ENCODE results near the gene PRSS53. TPM values are rescaled to one million over a fixed set of nuclear protein-coding genes. Genes with fewer than 3 reads are reported as not detected.

PRSS53 gene
- polyA plus RNA-seq, 3 donors: 0.17 to 5.1 TPM; not detected in 1

DNA sequence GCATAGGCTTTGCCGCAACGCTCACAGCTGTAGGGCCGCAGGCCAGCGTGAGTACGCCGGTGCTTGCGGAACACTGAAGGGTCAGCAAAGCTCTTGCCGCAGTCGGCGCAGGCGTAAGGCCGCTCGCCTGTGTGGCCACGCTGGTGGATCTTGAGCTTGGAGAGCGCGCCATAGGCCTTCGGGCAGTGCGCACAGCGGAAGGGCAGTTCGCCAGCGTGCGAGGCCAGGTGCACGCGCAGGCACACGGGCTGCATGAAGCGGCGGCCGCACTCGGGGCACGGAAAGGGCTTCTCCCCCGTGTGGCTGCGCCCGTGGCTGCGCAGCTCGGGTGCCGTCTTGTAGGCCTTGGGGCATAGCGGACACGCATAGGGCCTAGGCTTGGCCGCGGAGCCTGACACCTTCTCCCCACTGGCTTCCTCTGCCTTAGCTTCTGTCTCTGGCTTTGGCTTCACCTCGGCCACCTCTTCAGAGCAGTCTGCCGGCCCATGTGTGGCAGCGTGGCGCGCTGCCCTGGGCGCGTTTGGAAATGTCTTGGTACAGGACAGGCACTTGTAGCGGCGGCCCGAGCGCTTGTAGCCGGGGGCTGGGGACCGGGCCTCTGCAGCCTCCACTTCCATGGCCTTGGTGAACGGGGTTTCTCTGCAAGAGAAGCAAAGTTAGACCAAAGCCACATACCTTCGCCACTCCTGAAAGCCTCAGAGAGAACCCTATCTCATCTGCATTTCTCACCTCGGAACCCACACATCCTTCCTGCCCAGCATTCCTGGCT lies 24.7 kb downstream of the PRSS53 start:
- Histone ChIP-seq H3K9ac (ENCODE audit: insufficient read depth, low read length, poor library complexity, severe bottlenecking) (no peak overlapping the region), H3K4me1 (ENCODE audit: control insufficient read depth in 1 of 2, insufficient read depth in 2 of 2, low read length in 2 of 2) (peaks cover 0 to 5% of the 10 kb centered on the region in 2 donors), H3K4me3 (replicated peaks in 1 of 3; ENCODE audit: low read depth in 2 of 3, low read length in 3 of 3) (no peak overlapping the region), H3K36me3 (replicated peaks in 1 of 2; ENCODE audit: control insufficient read depth in 1 of 2, insufficient read depth in 2 of 2, low read length in 2 of 2) (peaks cover 25 to 44% of the 10 kb centered on the region in 2 donors), H2AFZ (ENCODE audit: insufficient read depth, low read depth, low read length, poor library complexity, severe bottlenecking) (no peak overlapping the region), H3K27ac (ENCODE audit: low read depth in 1 of 2, low read length in 2 of 2) (no peak overlapping the region), H3K27me3 (ENCODE audit: control insufficient read depth in 2 of 2, insufficient read depth in 2 of 2, low read length in 2 of 2) (no peaks in the 10 kb centered on the region), H3K9me3 (replicated peaks in 1 of 2; ENCODE audit: control insufficient read depth in 1 of 2, insufficient read depth in 1 of 2, low read length in 2 of 2) (no peaks in the 10 kb centered on the region), H3K4me2 (replicated peaks; ENCODE audit: extremely low read depth, low read length, poor library complexity, severe bottlenecking) (no peak overlapping the region), H3K79me2 (ENCODE audit: insufficient read depth, low read length) (peaks cover 34% of the 10 kb centered on the region), H4K20me1 (ENCODE audit: insufficient read depth, low read length) (peaks cover 26% of the 10 kb centered on the region)
- intact Hi-C loops (cut with micrococcal nuclease): no loop called here
- peaks cover 0 to 3% (median 0%) of the 10 kb centered on the region in 7 donors for H3K9me3 Mint-ChIP-seq
- WGBS (ENCODE audit: insufficient coverage): 76% methylated on average over 49 of the region's 56 CpGs
- peak overlapping the region in 1 of 2 donors; percentile 48 for H3K4me3 Mint-ChIP-seq
- peaks cover 0 to 5% (median 1%) of the 10 kb centered on the region in 3 donors for H3K27me3 Mint-ChIP-seq (ENCODE audit: low read depth in 3 of 3)
- H3K36me3 Mint-ChIP-seq: peaks cover 39 to 66% of the 10 kb centered on the region in 2 donors
- DNase-seq: no peak
- H3K4me1 Mint-ChIP-seq: peaks cover 15% of the 10 kb centered on the region
- peak overlapping the region in 4 of 7 donors; percentile 5 to 82 (median 32) for H3K27ac Mint-ChIP-seq
- TF ChIP-seq, protein P1, sequence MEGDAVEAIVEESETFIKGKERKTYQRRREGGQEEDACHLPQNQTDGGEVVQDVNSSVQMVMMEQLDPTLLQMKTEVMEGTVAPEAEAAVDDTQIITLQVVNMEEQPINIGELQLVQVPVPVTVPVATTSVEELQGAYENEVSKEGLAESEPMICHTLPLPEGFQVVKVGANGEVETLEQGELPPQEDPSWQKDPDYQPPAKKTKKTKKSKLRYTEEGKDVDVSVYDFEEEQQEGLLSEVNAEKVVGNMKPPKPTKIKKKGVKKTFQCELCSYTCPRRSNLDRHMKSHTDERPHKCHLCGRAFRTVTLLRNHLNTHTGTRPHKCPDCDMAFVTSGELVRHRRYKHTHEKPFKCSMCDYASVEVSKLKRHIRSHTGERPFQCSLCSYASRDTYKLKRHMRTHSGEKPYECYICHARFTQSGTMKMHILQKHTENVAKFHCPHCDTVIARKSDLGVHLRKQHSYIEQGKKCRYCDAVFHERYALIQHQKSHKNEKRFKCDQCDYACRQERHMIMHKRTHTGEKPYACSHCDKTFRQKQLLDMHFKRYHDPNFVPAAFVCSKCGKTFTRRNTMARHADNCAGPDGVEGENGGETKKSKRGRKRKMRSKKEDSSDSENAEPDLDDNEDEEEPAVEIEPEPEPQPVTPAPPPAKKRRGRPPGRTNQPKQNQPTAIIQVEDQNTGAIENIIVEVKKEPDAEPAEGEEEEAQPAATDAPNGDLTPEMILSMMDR (IDR thresholded peaks at IDR 0.05): no peak

DNA sequence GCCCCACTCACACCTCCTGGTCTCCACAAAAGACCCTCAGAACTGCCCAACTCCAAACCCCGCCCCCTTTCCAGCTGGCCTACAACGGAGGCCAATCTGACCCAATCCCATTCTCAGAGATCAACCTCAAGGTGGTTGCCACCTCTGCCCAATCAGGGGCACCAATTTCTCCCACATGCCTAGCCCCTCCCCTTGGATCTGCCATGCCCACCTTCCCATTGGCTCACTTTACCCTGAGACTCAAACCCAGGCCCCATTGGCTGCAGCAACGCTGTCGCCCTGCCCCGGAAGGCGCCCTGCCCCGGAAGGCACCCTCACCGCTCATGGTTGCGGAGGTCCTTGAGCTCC lies 25.3 kb downstream of the PRSS53 start:
- Histone ChIP-seq H3K4me2 (replicated peaks; ENCODE audit: extremely low read depth, low read length, poor library complexity, severe bottlenecking) (no peak overlapping the region), H3K36me3 (replicated peaks in 1 of 2; ENCODE audit: control insufficient read depth in 1 of 2, insufficient read depth in 2 of 2, low read length in 2 of 2) (peaks cover 25 to 44% of the 10 kb centered on the region in 2 donors), H3K4me3 (replicated peaks in 1 of 3; ENCODE audit: low read depth in 2 of 3, low read length in 3 of 3) (no peak overlapping the region), H3K79me2 (ENCODE audit: insufficient read depth, low read length) (peaks cover 28% of the 10 kb centered on the region), H3K27me3 (ENCODE audit: control insufficient read depth in 2 of 2, insufficient read depth in 2 of 2, low read length in 2 of 2) (no peaks in the 10 kb centered on the region), H3K27ac (ENCODE audit: low read depth in 1 of 2, low read length in 2 of 2) (no peak overlapping the region), H3K9ac (ENCODE audit: insufficient read depth, low read length, poor library complexity, severe bottlenecking) (no peak overlapping the region), H3K9me3 (replicated peaks in 1 of 2; ENCODE audit: control insufficient read depth in 1 of 2, insufficient read depth in 1 of 2, low read length in 2 of 2) (no peaks in the 10 kb centered on the region), H3K4me1 (ENCODE audit: control insufficient read depth in 1 of 2, insufficient read depth in 2 of 2, low read length in 2 of 2) (peaks cover 0 to 5% of the 10 kb centered on the region in 2 donors), H2AFZ (ENCODE audit: insufficient read depth, low read depth, low read length, poor library complexity, severe bottlenecking) (no peak overlapping the region), H4K20me1 (ENCODE audit: insufficient read depth, low read length) (peaks cover 20% of the 10 kb centered on the region)
- no peak for DNase-seq
- Mint-ChIP-seq H3K27me3 (ENCODE audit: low read depth in 3 of 3) (peaks cover 0 to 5% (median 1%) of the 10 kb centered on the region in 3 donors), H3K4me1 (peaks cover 15% of the 10 kb centered on the region), H3K36me3 (peaks cover 39 to 68% of the 10 kb centered on the region in 2 donors), H3K27ac (peak overlapping the region in 3 of 7 donors; percentile 10 to 57 (median 55)), H3K9me3 (peaks cover 0 to 3% (median 0%) of the 10 kb centered on the region in 7 donors), H3K4me3 (no peak overlapping the region)
- 94% methylated on average over 9 of the region's 9 CpGs for WGBS (ENCODE audit: insufficient coverage)
- intact Hi-C loops (cut with micrococcal nuclease): no loop called here
- TF ChIP-seq, protein P1 (IDR thresholded peaks at IDR 0.05): no peak

Measured in CD14-positive monocyte (primary cell).